AG04450 (cell line): ENCODE results near the gene SLC32A1. TPM values are rescaled to one million over a fixed set of nuclear protein-coding genes. Genes with fewer than 3 reads are reported as not detected.

Experiments
- CTCF ChIA-PET: fragments of 300-600, 350-600 bp; formaldehyde crosslinking; extraction: SDS; loops from one replicate; lab custom pipeline; 2022; ENCODE audit warnings: antibody characterized with exemption, inconsistent platforms; lab: Charles Lee
- POLR2A ChIA-PET: fragments of 350-600 bp; formaldehyde crosslinking; extraction: SDS; loops from one replicate; lab custom pipeline; 2021; ENCODE audit warnings: antibody characterized with exemption, inconsistent platforms; lab: Yijun Ruan, JAX
- DNase-seq: peaks from one replicate; pipeline ENCODE4 v3.0.0-alpha.2; 2011; ENCODE audit warnings: low read depth, low spot score
- H3K27ac ChIP-seq: one replicate; pipeline ENCODE4 v1.5.1; 2012; ENCODE audit warnings: low read depth, low read length, control low read depth
- H3K27me3 ChIP-seq: one replicate; pipeline ENCODE4 v1.6.0; 2012; ENCODE audit warnings: low read length; ENCODE audit not compliant: control insufficient read depth, insufficient read depth
- H3K4me3 ChIP-seq: 2 replicates; pipeline ENCODE4 v1.5.1; 2011; ENCODE audit warnings: mild to moderate bottlenecking, low read depth, low read length, control low read depth
- H3K9me3 ChIP-seq: 2 replicates; pipeline ENCODE4 v1.5.1; 2012; ENCODE audit warnings: low read length; ENCODE audit not compliant: control insufficient read depth, insufficient read depth
- CTCF ChIP-seq: IDR thresholded peaks from 2 replicates; pipeline ENCODE4 v1.5.1; 2011; ENCODE audit warnings: low read depth, low read length, control low read depth, inconsistent platforms
- polyA plus RNA-seq: library from polyadenylated mRNA; depleted of rRNA; stranded (reverse); fragments of >200 nt; gene quantifications from 2 replicates; pipeline ENCODE4 v1.2.3, GENCODE V29; 2011

SLC32A1 gene
- polyA plus RNA-seq, 1 experiment: not detected

- POLR2A ChIA-PET: no interaction called here
- H3K9me3 ChIP-seq: peaks cover 29% of the 10 kb centered on the region; the same call in 1 of the 2 replicates
- CTCF ChIA-PET: interaction anchor here (1.3 kb wide), 1 partner anchor 9 kb away, joined by 3 read pairs; no protein-coding TSS in a partner anchor
- no peak for TF ChIP-seq CTCF
- H3K27ac ChIP-seq: no peak overlapping the region
- no peak for DNase-seq
- peaks cover 90% of the 10 kb centered on the region for H3K27me3 ChIP-seq
- H3K4me3 ChIP-seq: no peak overlapping the region
These were observed 4.0 kb downstream of the SLC32A1 start for GRCh38 chr20:38728191-38728781.

GRCh38 chr20:38728911-38729642 is 4.8 kb downstream of the SLC32A1 start:
- H3K4me3 ChIP-seq: no peak overlapping the region
- H3K27me3 ChIP-seq: peaks cover 88% of the 10 kb centered on the region
- CTCF ChIA-PET: interaction anchor here (1.3 kb wide), 1 partner anchor 10 kb away, joined by 3 read pairs; no protein-coding TSS in a partner anchor
- POLR2A ChIA-PET: no interaction called here
- no peak overlapping the region for H3K27ac ChIP-seq
- no peak for TF ChIP-seq CTCF
- peaks cover 29% of the 10 kb centered on the region; the same call in 1 of the 2 replicates for H3K9me3 ChIP-seq
- DNase-seq: no peak

GRCh38 chr20:38729767-38730166 is 5.5 kb downstream of the SLC32A1 start:
- no peak for TF ChIP-seq CTCF
- peaks cover 86% of the 10 kb centered on the region for H3K27me3 ChIP-seq
- H3K27ac ChIP-seq: no peak overlapping the region
- ChIA-PET POLR2A (no interaction called here), CTCF (interaction anchor here (1.3 kb wide), 1 partner anchor 11 kb away, joined by 3 read pairs; no protein-coding TSS in a partner anchor)
- H3K9me3 ChIP-seq: peaks cover 26% of the 10 kb centered on the region; the same call in 1 of the 2 replicates
- H3K4me3 ChIP-seq: no peak overlapping the region
- no peak for DNase-seq

GRCh38 chr20:38730167-38730988 is 6.1 kb downstream of the SLC32A1 start:
- DNase-seq: no peak

More at GRCh38 chr20:38730167-38730988, 6.1 kb downstream of the SLC32A1 start:
- CTCF ChIA-PET: interaction anchor here (0.8 to 1.3 kb wide), 6 partner anchors 13 to 45 kb away, joined by 3 to 6 read pairs (median 4); no protein-coding TSS in a partner anchor
- POLR2A ChIA-PET: no interaction called here
- no peak overlapping the region for H3K4me3 ChIP-seq
- H3K27me3 ChIP-seq: peaks cover 80% of the 10 kb centered on the region
- H3K9me3 ChIP-seq: peaks cover 23% of the 10 kb centered on the region; the same call in 1 of the 2 replicates
- TF ChIP-seq CTCF: no peak
- H3K27ac ChIP-seq: no peak overlapping the region
